Measurements from ENCODE around the gene HS1BP3.

The HS1BP3 gene

GRCh38 chr2:20604401-20604911 lies 46.4 kb downstream of the HS1BP3 start:
- no peak overlapping the region for H3K4me3 ChIP-seq (ENCODE audit: low read depth, low read length)

GRCh38 chr2:20603791-20604190 lies 47.1 kb downstream of the HS1BP3 start:
- no peak overlapping the region for H3K4me3 ChIP-seq (ENCODE audit: low read depth, low read length)

- H3K4me3 ChIP-seq (ENCODE audit: low read depth, low read length): no peak overlapping the region
Measured at GRCh38 chr2:20602803-20603202, 48.1 kb downstream of the HS1BP3 start.

- H3K4me3 ChIP-seq (ENCODE audit: low read depth, low read length): no peak overlapping the region
Measured at GRCh38 chr2:20600756-20601325, 50.1 kb downstream of the HS1BP3 start.

GRCh38 chr2:20599861-20600461 lies 50.9 kb downstream of the HS1BP3 start:
- no peak overlapping the region for H3K4me3 ChIP-seq (ENCODE audit: low read depth, low read length)

- no peak overlapping the region for H3K4me3 ChIP-seq (ENCODE audit: low read depth, low read length)
Measured at GRCh38 chr2:20599001-20599600, 51.8 kb downstream of the HS1BP3 start.

- H3K4me3 ChIP-seq (ENCODE audit: low read depth, low read length): no peak overlapping the region
Measured at GRCh38 chr2:20597860-20598183, 53.1 kb downstream of the HS1BP3 start.

GRCh38 chr2:20596973-20597859 lies 53.7 kb downstream of the HS1BP3 start:
- no peak overlapping the region for H3K4me3 ChIP-seq (ENCODE audit: low read depth, low read length)

GRCh38 chr2:20596193-20596972 lies 54.5 kb downstream of the HS1BP3 start:
- no peak overlapping the region for H3K4me3 ChIP-seq (ENCODE audit: low read depth, low read length)

GRCh38 chr2:20595439-20596192 lies 55.3 kb downstream of the HS1BP3 start:
- no peak overlapping the region for H3K4me3 ChIP-seq (ENCODE audit: low read depth, low read length)

- no peak overlapping the region for H3K4me3 ChIP-seq (ENCODE audit: low read depth, low read length)
Measured at GRCh38 chr2:20594957-20595356, 55.9 kb downstream of the HS1BP3 start.

GRCh38 chr2:20594048-20594750 lies 56.7 kb downstream of the HS1BP3 start:
- H3K4me3 ChIP-seq (ENCODE audit: low read depth, low read length): no peak overlapping the region

GRCh38 chr2:20593072-20594034 lies 57.5 kb downstream of the HS1BP3 start:
- H3K4me3 ChIP-seq (ENCODE audit: low read depth, low read length): no peak overlapping the region

GRCh38 chr2:20592106-20593071 lies 58.5 kb downstream of the HS1BP3 start:
- no peak overlapping the region for H3K4me3 ChIP-seq (ENCODE audit: low read depth, low read length)

GRCh38 chr2:20590704-20591515 lies 60.0 kb downstream of the HS1BP3 start:
- no peak overlapping the region for H3K4me3 ChIP-seq (ENCODE audit: low read depth, low read length)

GRCh38 chr2:20589975-20590703 lies 60.8 kb downstream of the HS1BP3 start:
- H3K4me3 ChIP-seq (ENCODE audit: low read depth, low read length): no peak overlapping the region

Data from iPS-11a (cell line).